Mucosa of descending colon (tissue), 3 donors: ENCODE measurements around the gene GLCE. TPM values are rescaled to one million over a fixed set of nuclear protein-coding genes. Genes with fewer than 3 reads are reported as not detected.
"Not testable (repeated sequence)": the region's sequence is repeated elsewhere in the genome, so short reads cannot be mapped to it uniquely, and the experiment has no call there.

Source experiments
- ATAC-seq: fragments of 200-7000 bp; cut with Tn5 transposase; one replicate; pipeline ENCODE4 v1.9.1; 2020; ENCODE audit warnings: mild to moderate bottlenecking, moderate library complexity
- DNase-seq, 3 donors: peaks; one replicate each; pipeline ENCODE4 v3.0.0-alpha.2; 2020
- H3K36me3 ChIP-seq: fragments of 200-600 bp; one replicate; pipeline ENCODE4 v1.8.0; 2021; ENCODE audit warnings: low read depth, mild to moderate bottlenecking
- H3K4me1 ChIP-seq: fragments of 200-600 bp; one replicate; pipeline ENCODE4 v1.8.0; 2021; ENCODE audit warnings: low read depth, mild to moderate bottlenecking
- H3K4me3 ChIP-seq: fragments of 200-600 bp; one replicate; pipeline ENCODE4 v1.8.0; 2021; ENCODE audit warnings: mild to moderate bottlenecking
- H3K9me3 ChIP-seq: fragments of 200-600 bp; one replicate; pipeline ENCODE4 v1.8.0; 2021; ENCODE audit warnings: mild to moderate bottlenecking
- intact Hi-C, 2 donors: fragments of 100-400 bp; cut with DNase I in 1 of 2; cut with micrococcal nuclease in 1 of 2; formaldehyde crosslinking; loops; one replicate each; pipeline versions ENCODE4 v1.11.0 to v1.11.1; 2022; cut with DNase I, micrococcal nuclease
- total RNA-seq, 3 donors: library from RNA; stranded (reverse); fragmentation: NEBNext Ultra II Directional in 2 of 3; extraction: Animal tissue kit (Norgen Biotek cat#: 25700) in 2 of 3; gene quantifications; one replicate each; pipeline versions ENCODE4 v1.2.1 to v1.2.4, GENCODE V29; 2021 to 2023
- TF ChIP-seq, protein P1 (sequence below): fragments of 200-600 bp; IDR thresholded peaks from one replicate; pipeline ENCODE4 v1.8.0; 2022; ENCODE audit warnings: antibody characterized with exemption, mild to moderate bottlenecking
- donor health status: DM: no; HTN: no; CAD: no; lungs with moderate emphysema.
- donor health status: DM: no; HTN: no; CAD: no.
- donor health status: DM: no; HTN: yes; CAD: no.

The GLCE gene
- total RNA-seq, 3 donors from 2014 or later, result 17.7 to 36.4 (median 32.3) TPM

DNA sequence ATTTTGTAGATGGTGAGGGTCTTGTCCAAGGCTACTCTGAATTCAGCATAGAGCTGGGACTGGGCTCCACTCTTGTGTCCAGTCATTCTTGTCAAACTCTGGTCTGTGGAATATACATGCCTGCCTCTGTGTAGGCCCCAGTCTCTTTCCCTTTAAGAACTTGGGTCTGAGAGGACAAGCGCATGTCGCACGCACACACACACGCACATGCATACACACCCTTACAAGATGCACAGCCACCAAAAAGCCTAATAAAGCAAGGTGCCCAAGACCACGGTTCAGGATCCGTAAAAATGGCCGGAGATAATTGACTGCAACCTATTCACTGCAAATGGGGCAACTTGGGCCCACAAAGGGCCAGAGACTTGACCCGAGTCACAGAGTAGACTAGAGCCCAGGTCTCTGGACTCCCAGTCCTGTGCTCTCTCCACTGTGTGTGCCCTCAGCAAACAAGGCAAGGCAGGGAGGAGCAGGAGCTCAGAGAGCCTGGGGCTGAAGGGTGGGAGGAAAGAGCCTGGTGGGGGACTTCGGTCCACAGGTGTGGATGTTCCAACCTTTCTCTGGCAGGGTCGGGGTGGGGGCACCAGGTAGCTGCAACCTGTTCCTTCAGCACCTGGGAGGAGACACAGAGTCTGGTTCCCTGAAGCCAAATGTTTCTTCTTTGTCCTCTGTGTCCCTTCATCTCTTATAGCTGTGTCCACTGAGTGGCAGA lies 137.4 kb downstream of the GLCE start:
- intact Hi-C loops, result no loop called here
- H3K4me3 ChIP-seq, result no peak overlapping the region
- no peaks in the 10 kb centered on the region for H3K36me3 ChIP-seq
- no peak for ATAC-seq
- peaks cover 2% of the 10 kb centered on the region for H3K4me1 ChIP-seq
- no peak for DNase-seq
- TF ChIP-seq, protein P1, sequence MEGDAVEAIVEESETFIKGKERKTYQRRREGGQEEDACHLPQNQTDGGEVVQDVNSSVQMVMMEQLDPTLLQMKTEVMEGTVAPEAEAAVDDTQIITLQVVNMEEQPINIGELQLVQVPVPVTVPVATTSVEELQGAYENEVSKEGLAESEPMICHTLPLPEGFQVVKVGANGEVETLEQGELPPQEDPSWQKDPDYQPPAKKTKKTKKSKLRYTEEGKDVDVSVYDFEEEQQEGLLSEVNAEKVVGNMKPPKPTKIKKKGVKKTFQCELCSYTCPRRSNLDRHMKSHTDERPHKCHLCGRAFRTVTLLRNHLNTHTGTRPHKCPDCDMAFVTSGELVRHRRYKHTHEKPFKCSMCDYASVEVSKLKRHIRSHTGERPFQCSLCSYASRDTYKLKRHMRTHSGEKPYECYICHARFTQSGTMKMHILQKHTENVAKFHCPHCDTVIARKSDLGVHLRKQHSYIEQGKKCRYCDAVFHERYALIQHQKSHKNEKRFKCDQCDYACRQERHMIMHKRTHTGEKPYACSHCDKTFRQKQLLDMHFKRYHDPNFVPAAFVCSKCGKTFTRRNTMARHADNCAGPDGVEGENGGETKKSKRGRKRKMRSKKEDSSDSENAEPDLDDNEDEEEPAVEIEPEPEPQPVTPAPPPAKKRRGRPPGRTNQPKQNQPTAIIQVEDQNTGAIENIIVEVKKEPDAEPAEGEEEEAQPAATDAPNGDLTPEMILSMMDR, result no peak
- H3K9me3 ChIP-seq, result no peaks in the 10 kb centered on the region

DNA sequence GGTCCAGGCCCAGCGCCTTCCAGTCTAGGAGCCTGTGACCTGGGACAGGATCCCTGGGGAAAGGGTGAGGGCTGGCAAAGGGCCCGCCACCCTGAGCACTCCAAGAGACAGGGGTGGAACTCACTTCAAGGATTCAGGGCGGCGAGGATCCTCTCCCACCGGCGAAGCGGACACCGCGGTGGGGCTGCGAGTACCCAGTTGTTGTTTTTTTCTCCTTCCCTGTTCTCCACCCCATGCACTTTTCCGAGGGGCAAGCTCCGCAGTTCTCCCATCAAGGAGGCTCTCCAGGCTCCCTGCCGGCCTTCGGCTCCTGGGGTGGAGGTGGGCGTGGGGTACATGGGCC lies 137.9 kb downstream of the GLCE start:
- no peak for DNase-seq
- no peaks in the 10 kb centered on the region for H3K9me3 ChIP-seq
- TF ChIP-seq, protein P1, result no peak
- ATAC-seq, result peak; percentile 1
- H3K4me3 ChIP-seq, result no peak overlapping the region
- peaks cover 2% of the 10 kb centered on the region for H3K4me1 ChIP-seq
- no peaks in the 10 kb centered on the region for H3K36me3 ChIP-seq
- intact Hi-C loops, result no loop called here

DNA sequence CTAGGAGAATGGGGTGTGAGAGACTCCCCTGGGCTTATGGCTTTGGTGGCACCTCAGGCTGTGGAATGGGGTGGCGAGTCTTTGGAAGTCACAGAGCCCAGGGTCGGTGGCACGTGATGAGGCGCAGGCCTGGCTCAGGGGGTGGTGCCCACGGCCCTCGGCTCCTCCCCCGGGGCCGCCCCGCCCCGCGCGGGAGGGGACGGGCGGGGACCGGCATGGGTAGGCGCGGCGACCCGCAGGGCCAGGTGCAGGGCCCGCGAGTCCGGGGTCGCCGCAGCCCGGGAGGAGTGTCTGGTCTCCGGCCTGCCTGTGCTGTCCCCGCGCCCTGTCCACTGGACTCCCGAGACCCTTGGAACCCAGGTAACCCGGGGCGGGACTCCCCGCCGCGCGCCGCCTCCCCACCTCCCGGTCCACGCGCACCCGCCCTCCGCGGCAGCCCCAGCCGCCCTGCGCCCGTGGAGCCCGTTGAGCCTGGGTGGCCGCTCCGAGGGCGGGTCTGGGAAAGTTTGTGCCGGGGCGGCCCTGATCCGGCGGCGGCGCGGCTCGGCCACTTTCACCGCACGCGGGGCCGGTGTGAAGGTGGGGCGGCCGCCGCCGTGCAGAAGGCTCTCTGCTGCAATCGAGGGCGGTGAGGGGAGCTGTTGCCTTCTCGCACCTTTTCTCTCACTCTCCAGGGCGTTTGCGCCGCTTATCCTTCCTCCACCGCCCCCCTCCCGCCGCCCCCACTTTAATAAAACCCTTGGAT lies 138.4 kb downstream of the GLCE start, which contains the start of gene PAQR5:
Gene PAQR5, plus strand, starts transcription at position 216 of the 745 bp plus-strand sequence. CDS start 61,169 bp downstream, outside the sequence.
- peak within 1 kb of the TSS; percentile 40 for H3K4me3 ChIP-seq
- H3K9me3 ChIP-seq, result no peaks in the 10 kb centered on the region
- H3K4me1 ChIP-seq, result peaks cover 2% of the 10 kb centered on the region
- H3K36me3 ChIP-seq, result no peaks in the 10 kb centered on the region
- TF ChIP-seq, protein P1, result no peak
- intact Hi-C loops, result no loop called here
- ATAC-seq (peak; percentile 91), DNase-seq (peak; percentile 70 to 85 (median 76))

DNA sequence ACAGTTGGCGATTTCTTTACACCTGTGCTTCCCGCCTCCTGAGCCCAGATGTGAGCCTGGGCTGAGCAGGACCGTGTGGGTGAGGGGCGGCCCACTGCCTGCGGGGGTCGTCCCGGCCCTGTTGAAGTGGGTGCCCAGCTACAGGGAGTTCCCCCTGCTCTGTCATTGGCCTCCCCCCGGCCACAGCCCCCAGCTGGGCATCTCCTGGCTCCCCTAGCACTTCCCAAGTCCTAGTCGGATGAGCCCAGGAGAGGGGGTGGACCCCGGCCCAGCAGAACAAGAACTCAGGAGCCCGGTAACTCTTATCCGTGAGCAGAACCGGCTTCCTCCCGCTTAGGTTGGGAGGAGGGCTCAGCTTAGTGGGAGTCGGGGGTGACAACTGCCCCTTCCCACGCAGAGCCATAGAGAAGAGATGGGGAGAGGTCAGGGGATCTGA lies 139.0 kb downstream of the GLCE start:
- intact Hi-C loops, result no loop called here
- Histone ChIP-seq H3K4me1 (peaks cover 2% of the 10 kb centered on the region), H3K9me3 (no peaks in the 10 kb centered on the region), H3K4me3 (peak overlapping the region; percentile 40), H3K36me3 (no peaks in the 10 kb centered on the region)
- peak; percentile 6 for ATAC-seq
- TF ChIP-seq, protein P1, result no peak
- DNase-seq, result no peak

GRCh38 chr15:69299943-69300588 lies 139.6 kb downstream of the GLCE start:
- H3K4me3 ChIP-seq, result no peak overlapping the region
- peak in 1 of 3 donors; percentile 57 for DNase-seq

GRCh38 chr15:69301101-69301500 lies 140.7 kb downstream of the GLCE start:
- H3K36me3 ChIP-seq, DNase-seq, H3K4me3 ChIP-seq, ATAC-seq, H3K9me3 ChIP-seq, intact Hi-C loops: not testable (repeated sequence)
- peaks cover 13% of the 10 kb centered on the region for H3K4me1 ChIP-seq

More at GRCh38 chr15:69299943-69300588, 139.6 kb downstream of the GLCE start:
- ATAC-seq, result peak; percentile 40
- Histone ChIP-seq H3K4me1 (peaks cover 5% of the 10 kb centered on the region), H3K9me3 (no peaks in the 10 kb centered on the region), H3K36me3 (no peaks in the 10 kb centered on the region)
- intact Hi-C loops, result no loop called here
- TF ChIP-seq, protein P1, result no peak

- H3K4me3 ChIP-seq, intact Hi-C loops, DNase-seq, H3K9me3 ChIP-seq, H3K36me3 ChIP-seq, ATAC-seq: not testable (repeated sequence)
- peaks cover 13% of the 10 kb centered on the region for H3K4me1 ChIP-seq
Observed at GRCh38 chr15:69302087-69302486, 141.7 kb downstream of the GLCE start.
